Measurements from ENCODE around the gene HBA1.
"Not testable (repeated sequence)": the region's sequence is repeated elsewhere in the genome, so short reads cannot be mapped to it uniquely, and the experiment has no call there.

Gene HBA1

DNA sequence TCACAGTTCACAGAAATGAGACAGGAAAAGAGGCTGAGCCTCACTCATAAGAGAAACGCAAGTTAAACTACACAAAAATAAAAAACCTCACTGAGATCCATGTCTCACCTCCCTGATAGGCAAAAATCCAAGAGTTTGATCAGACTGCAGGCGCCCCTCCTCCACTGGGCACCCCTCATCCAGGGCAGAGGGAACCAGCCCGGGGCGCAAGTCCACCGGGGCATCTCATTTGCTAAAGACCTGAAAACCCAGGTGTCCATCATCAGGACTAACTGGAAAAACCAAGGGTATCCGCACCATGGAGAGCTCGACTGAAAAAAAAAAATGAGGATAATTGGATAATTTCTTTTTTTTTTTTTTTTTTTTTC lies 21.5 kb upstream of the HBA1 start:
- in situ Hi-C loops (cut with MboI; ENCODE audit: low pct_unique_long_range_greater_than_20kb, low sequenced_read_pairs), result no loop called here
- no peak for DNase-seq

DNA sequence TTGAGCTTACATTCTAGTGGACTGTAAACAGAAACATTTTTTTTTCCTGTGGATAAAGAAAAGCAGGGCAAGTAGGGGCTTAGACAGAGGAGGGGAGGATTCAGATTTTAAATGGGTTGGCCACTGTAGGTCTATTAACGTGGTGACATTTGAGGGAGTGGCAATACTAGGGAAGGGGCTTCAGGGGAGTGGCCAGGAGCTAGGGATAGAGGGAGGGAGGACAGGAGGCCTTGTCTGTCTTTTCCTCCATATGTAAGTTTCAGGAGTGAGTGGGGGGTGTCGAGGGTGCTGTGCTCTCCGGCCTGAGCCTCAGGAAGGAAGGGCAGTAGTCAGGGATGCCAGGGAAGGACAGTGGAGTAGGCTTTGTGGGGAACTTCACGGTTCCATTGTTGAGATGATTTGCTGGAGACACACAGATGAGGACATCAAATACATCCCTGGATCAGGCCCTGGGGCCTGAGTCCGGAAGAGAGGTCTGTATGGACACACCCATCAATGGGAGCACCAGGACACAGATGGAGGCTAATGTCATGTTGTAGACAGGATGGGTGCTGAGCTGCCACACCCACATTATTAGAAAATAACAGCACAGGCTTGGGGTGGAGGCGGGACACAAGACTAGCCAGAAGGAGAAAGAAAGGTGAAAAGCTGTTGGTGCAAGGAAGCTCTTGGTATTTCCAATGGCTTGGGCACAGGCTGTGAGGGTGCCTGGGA lies 17.2 kb upstream of the HBA1 start:
- in situ Hi-C loops (cut with MboI; ENCODE audit: low pct_unique_long_range_greater_than_20kb, low sequenced_read_pairs), result no loop called here
- DNase-seq, result no peak

- in situ Hi-C loops (cut with MboI; ENCODE audit: low pct_unique_long_range_greater_than_20kb, low sequenced_read_pairs); DNase-seq: not testable (repeated sequence)
These were observed 16.2 kb upstream of the HBA1 start for GRCh38 chr16:160242-160641.

- in situ Hi-C loops (cut with MboI; ENCODE audit: low pct_unique_long_range_greater_than_20kb, low sequenced_read_pairs), result no loop called here
- DNase-seq, result no peak
These were observed 15.7 kb upstream of the HBA1 start for GRCh38 chr16:160691-161190.

DNA sequence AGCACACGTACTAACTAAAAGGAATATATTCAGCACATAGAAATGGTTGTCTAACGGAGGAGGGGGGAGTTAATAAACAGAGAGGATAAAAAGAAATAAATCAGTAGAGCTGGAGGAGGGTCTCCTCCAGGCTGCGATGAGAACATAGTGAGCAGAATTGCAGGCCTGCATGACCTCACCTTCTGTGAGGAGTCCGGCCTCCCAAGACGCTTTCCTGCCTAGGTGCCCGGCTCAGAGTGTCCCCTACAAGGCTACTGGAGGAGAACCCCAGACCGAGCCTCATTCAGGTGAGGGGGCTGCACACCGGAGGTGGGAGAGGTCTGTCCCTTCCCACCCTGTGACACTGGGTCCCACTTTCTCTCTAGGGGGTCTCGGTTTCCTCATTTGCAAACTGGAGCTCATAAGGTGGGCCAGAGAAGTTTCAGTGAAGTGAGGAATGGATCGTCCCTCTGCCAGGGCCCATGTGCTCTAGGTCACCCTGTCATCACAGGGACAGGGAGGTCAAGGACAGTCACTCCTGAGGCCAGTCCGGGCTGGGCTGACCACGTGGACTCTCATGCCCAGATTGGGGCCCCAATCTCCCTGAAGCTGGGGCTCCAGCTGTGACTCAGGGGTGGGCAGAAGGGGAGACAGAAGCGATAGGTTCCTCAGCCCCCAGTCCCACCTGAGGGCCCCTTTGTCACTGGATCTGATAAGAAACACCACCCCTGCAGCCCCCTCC lies 14.0 kb upstream of the HBA1 start:
- no peak for DNase-seq
- in situ Hi-C loops (cut with MboI; ENCODE audit: low pct_unique_long_range_greater_than_20kb, low sequenced_read_pairs), result no loop called here

- in situ Hi-C loops (cut with MboI; ENCODE audit: low pct_unique_long_range_greater_than_20kb, low sequenced_read_pairs); DNase-seq: not testable (repeated sequence)
These were observed 13.3 kb upstream of the HBA1 start for GRCh38 chr16:163139-163538.

DNA sequence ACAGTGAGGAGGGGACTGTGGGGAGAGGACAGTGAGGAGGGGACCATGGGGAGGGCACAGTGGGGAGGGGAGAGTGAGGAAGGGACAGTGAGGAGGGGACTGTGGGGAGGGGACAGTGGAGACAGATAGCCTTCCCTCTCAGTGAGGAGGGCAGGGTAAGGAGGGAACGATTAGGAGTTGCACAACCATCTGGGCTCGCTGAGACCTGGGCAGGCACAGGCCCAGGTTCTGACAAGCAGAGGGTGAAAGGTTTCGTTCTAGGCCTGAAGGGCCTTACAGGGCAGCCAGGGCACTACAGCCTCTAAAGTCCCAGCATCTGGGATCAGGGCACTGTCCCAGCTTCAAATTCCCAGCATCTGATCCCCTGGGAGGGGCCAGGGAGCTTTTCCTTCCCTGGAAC lies 12.8 kb upstream of the HBA1 start:
- in situ Hi-C loops (cut with MboI; ENCODE audit: low pct_unique_long_range_greater_than_20kb, low sequenced_read_pairs); DNase-seq: not testable (repeated sequence)

GRCh38 chr16:164134-164823 lies 12.2 kb upstream of the HBA1 start:
- in situ Hi-C loops (cut with MboI; ENCODE audit: low pct_unique_long_range_greater_than_20kb, low sequenced_read_pairs); DNase-seq: not testable (repeated sequence)

- no peak for DNase-seq
- in situ Hi-C loops (cut with MboI; ENCODE audit: low pct_unique_long_range_greater_than_20kb, low sequenced_read_pairs), result no loop called here
These were observed 11.5 kb upstream of the HBA1 start for GRCh38 chr16:164827-165538.

DNA sequence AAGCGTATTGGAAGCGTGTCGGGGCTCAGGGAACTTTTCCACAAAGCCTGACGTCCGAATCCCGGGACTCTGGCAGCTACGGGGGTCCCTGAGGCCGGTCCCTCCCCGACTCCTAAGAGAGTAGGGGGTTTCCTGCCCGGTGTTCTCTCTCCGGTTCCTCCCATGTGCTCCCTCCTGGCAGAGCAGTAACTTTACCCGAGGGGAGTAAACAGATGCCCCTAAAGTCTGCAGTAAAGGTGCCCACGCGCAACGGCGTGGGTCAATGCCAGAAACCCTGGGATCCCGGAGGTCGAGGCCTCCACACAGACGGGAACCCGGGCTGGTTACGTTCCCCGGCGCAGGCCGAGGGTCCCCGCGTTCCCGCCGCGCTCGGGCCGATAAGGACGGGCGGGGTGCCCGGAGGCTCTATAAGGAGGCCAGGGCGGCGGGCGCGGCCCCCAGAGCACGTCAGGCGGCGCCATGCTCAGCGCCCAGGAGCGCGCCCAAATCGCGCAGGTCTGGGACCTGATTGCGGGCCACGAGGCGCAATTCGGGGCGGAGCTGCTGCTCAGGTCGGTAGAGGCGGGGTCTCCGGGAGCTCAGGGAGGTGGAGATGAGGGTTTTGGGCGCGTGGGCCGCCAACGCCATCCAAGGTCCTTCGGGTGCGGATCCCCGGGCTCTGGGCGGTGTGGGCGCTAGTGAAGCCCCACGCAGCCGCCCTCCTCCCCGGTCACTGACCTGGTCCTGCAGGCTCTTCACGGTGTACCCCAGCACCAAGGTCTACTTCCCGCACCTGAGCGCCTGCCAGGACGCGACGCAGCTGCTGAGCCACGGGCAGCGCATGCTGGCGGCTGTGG lies 10.7 kb upstream of the HBA1 start, which contains the start of gene HBM:
Gene HBM (plus strand): TSS at position 440 of the 836 bp plus-strand sequence. CDS start 20 bp downstream, at position 460.
- in situ Hi-C loops (cut with MboI; ENCODE audit: low pct_unique_long_range_greater_than_20kb, low sequenced_read_pairs), result no loop called here

DNA sequence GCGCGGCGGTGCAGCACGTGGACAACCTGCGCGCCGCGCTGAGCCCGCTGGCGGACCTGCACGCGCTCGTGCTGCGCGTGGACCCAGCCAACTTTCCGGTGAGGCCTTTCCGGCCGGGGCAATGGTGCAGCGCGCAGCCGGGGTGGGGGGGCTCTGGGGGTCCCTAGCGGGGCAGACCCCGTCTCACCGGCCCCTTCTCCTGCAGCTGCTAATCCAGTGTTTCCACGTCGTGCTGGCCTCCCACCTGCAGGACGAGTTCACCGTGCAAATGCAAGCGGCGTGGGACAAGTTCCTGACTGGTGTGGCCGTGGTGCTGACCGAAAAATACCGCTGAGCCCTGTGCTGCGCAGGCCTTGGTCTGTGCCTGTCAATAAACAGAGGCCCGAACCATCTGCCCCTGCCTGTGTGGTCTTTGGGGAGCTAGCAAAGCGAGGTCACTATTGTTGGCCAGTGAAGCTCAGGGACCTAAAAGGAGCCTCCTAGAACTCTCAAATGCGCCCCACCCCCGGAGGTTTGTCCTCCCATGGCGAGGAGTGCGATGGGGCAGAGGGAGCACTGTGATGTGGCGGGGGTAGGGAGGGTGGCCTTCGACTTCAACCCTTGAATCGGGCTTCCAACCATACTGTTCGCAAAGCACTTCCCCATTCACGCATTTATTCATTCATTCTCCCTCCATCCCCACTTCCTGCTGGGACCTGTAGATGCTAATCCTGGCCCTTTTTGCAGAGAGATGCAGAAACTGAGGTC lies 9.9 kb upstream of the HBA1 start:
- DNase-seq, result peak; percentile 43
- in situ Hi-C loops (cut with MboI; ENCODE audit: low pct_unique_long_range_greater_than_20kb, low sequenced_read_pairs), result no loop called here

More for the DNA sequence above, 10.7 kb upstream of the HBA1 start, which contains the start of gene HBM:
- DNase-seq, result no peak

DNA sequence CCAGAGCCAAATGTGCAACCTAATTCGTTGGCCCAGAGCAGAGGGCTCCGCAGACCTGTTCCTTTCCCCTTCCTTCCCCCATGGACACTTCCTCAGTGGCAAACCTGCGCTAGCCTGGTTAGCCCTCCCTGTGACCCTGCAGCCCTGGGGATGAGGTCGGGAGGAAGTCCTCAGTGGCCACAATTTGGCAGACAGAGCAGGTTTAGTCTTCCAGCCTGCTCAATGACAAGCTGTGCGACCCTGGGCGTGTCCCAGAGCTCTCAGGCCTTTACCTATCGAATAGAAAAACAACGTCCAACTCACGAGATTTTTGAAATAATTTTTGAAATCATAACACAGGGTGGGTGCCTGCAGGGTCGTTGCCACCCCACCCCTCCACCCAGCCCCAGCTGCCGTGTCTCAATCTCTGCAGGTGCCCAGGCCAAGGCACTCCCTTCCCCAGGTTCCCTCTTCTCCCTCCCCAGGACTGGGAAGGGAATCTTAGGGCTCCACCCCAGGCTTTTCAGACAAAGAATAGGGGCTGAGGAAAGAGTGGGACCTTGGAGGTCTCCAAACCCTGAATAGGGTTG lies 9.3 kb upstream of the HBA1 start:
- in situ Hi-C loops (cut with MboI; ENCODE audit: low pct_unique_long_range_greater_than_20kb, low sequenced_read_pairs), result no loop called here
- no peak for DNase-seq

- DNase-seq, result no peak
- in situ Hi-C loops (cut with MboI; ENCODE audit: low pct_unique_long_range_greater_than_20kb, low sequenced_read_pairs), result no loop called here
These were observed 8.1 kb upstream of the HBA1 start for GRCh38 chr16:168424-168823.

GRCh38 chr16:169014-169413 lies 7.5 kb upstream of the HBA1 start:
- no peak for DNase-seq
- in situ Hi-C loops (cut with MboI; ENCODE audit: low pct_unique_long_range_greater_than_20kb, low sequenced_read_pairs), result no loop called here

DNA sequence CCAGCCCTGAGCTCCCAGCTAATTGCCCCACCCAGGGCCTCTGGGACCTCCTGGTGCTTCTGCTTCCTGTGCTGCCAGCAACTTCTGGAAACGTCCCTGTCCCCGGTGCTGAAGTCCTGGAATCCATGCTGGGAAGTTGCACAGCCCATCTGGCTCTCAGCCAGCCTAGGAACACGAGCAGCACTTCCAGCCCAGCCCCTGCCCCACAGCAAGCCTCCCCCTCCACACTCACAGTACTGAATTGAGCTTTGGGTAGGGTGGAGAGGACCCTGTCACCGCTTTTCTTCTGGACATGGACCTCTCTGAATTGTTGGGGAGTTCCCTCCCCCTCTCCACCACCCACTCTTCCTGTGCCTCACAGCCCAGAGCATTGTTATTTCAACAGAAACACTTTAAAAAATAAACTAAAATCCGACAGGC lies 6.4 kb upstream of the HBA1 start:
- peak; percentile 37 for DNase-seq

DNA sequence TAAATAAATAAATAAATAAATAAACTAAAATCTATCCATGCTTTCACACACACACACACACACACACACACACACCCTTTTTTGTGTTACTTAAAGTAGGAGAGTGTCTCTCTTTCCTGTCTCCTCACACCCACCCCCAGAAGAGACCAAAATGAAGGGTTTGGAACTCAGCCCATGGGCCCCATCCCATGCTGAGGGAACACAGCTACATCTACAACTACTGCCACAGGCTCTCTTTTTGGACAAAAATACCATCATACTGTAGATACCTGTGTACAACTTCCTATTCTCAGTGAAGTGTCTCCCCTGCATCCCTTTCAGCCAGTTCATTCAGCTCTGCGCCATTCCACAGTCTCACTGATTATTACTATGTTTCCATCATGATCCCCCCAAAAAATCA lies 5.7 kb upstream of the HBA1 start:
- in situ Hi-C loops (cut with MboI; ENCODE audit: low pct_unique_long_range_greater_than_20kb, low sequenced_read_pairs), result no loop called here
- no peak for DNase-seq

More for the DNA sequence above, 6.4 kb upstream of the HBA1 start:
- in situ Hi-C loops (cut with MboI; ENCODE audit: low pct_unique_long_range_greater_than_20kb, low sequenced_read_pairs), result not testable (repeated sequence)

GRCh38 chr16:172374-172941 lies 4.0 kb upstream of the HBA1 start, which contains the start of gene HBA2:
TSS of gene HBA2 (plus strand) at chr16:172876. CDS start at chr16:172913, 37 bp downstream.
- in situ Hi-C loops (cut with MboI; ENCODE audit: low pct_unique_long_range_greater_than_20kb, low sequenced_read_pairs); DNase-seq: not testable (repeated sequence)
